OCI-LY1 (cell line): ENCODE data around the gene C10orf120.

Experiments used
- CTCF ChIP-seq: fragments of 200-600 bp; sonication (generic), shearing (Covaris generic); IDR thresholded peaks from 2 replicates; pipeline ENCODE4 v1.5.1; 2017; ENCODE audit warnings: mild to moderate bottlenecking, antibody characterized with exemption, low read length, moderate library complexity, mixed read lengths
- EZH2 ChIP-seq: fragments of 200-600 bp; sonication (generic), shearing (Covaris generic); IDR thresholded peaks from 2 replicates; pipeline ENCODE4 v1.8.0; 2017; ENCODE audit warnings: borderline replicate concordance, mixed run types, mild to moderate bottlenecking, antibody characterized with exemption, low read length, moderate library complexity, mixed read lengths

GRCh38 chr10:122662231-122662630, 37.4 kb downstream of the C10orf120 start:
- TF ChIP-seq EZH2 (no peak), CTCF (no peak)
